Motor neuron (in vitro differentiated cells): ENCODE results near the gene GNE. TPM values are rescaled to one million over a fixed set of nuclear protein-coding genes. Genes with fewer than 3 reads are reported as not detected.
"Not testable (repeated sequence)": the region's sequence is repeated elsewhere in the genome, so short reads cannot be mapped to it uniquely, and the experiment has no call there.

Experiments used
- ATAC-seq, 8 experiments: fragments of 200-7000 bp; cut with Tn5 transposase; replicated peaks in 6 of 8; 2 replicates each; pipeline ENCODE4 v1.8.0; 2021; ENCODE audit warnings: mild to moderate bottlenecking in 8 of 8, moderate library complexity in 8 of 8
- H3K27ac ChIP-seq, 2 donors: fragments of 250-450 bp; sonication (Bioruptor Pico); 2 replicates each; pipeline ENCODE4 v1.9.0; 2021; ENCODE audit warnings: antibody characterized with exemption in 2 of 2, mild to moderate bottlenecking in 2 of 2, moderate library complexity in 1 of 2
- H3K4me1 ChIP-seq, 2 donors: fragments of 250-450 bp; sonication (Bioruptor Pico); replicated peaks in 1 of 2; 2 replicates each; pipeline ENCODE4 v1.6.1; 2021; ENCODE audit warnings: antibody characterized with exemption in 2 of 2, mild to moderate bottlenecking in 2 of 2, moderate library complexity in 1 of 2
- H3K4me3 ChIP-seq, 5 donors: fragments of 250-450 bp; sonication (Bioruptor Pico); 2 replicates each; pipeline ENCODE4 v1.9.0; 2021; ENCODE audit warnings: antibody characterized with exemption in 5 of 5, mild to moderate bottlenecking in 5 of 5, moderate library complexity in 4 of 5
- WGBS, 10 experiments: fragments of 450-650 bp; shearing (Covaris generic); methylation state at CpG; one replicate each; pipeline ENCODE4 v1.0.0; 2022; 5-methylcytosine and 5-hydroxymethylcytosine counted together
- in situ Hi-C, 9 experiments: fragments of 400-800 bp; cut with MboI; loops; one replicate each; pipeline ENCODE4 v1.15.0; 2021; ENCODE audit warnings: low sequenced_read_pairs in 9 of 9, low pct_unique_long_range_greater_than_20kb in 2 of 9; ENCODE audit not compliant: unreplicated experiment in 9 of 9
- total RNA-seq, 8 experiments: library from RNA; unstranded; fragments of 300-600 nt; gene quantifications; 2 replicates each; pipeline versions ENCODE4 v1.2.3 to v1.2.4, GENCODE V29; 2022

GNE gene
- total RNA-seq = 10 to 100 TPM; 17.0 to 22.7 (median 19.7) TPM

GRCh38 chr9:36258208-36258995 lies at the start of gene GNE:
Gene GNE (minus strand): TSS chr9:36258448. CDS start chr9:36249355, 9,093 bp downstream.
- peak within 1 kb of the TSS; percentile 91 to 96 for H3K27ac ChIP-seq
- WGBS, 10 experiments = 0% methylated on average over 1 to 7 of the region's 73 CpGs; no CpG with 5 or more reads in 7 of the 10 experiments

GRCh38 chr9:36306471-36307306 lies 48.4 kb upstream of the GNE start:
- in situ Hi-C loops = no loop called here
- H3K4me3 ChIP-seq = no peak overlapping the region
- H3K4me1 ChIP-seq = no peaks in the 10 kb centered on the region
- ATAC-seq = no peak
- H3K27ac ChIP-seq = no peak overlapping the region
- 55 to 100% (median 96%) methylated on average over 1 to 6 of the region's 8 CpGs for WGBS, 10 experiments

More at GRCh38 chr9:36258208-36258995, at the start of gene GNE:
- in situ Hi-C loops = loop anchor here in 1 of 9 experiments (25.0 kb wide), 1 partner anchor 96 kb away; the partner anchor contains the start of gene CCIN
- peaks cover 0 to 4% of the 10 kb centered on the region in 2 donors for H3K4me1 ChIP-seq
- ATAC-seq = peak; percentile 82 to 95 (median 90)
- peak within 1 kb of the TSS; percentile 68 to 97 (median 80) for H3K4me3 ChIP-seq

- in situ Hi-C loops, H3K4me1 ChIP-seq, ATAC-seq, H3K4me3 ChIP-seq, H3K27ac ChIP-seq: not testable (repeated sequence)
- WGBS, 10 experiments = 33 to 86% (median 69%) methylated on average over 1 to 2 of the region's 2 CpGs; no CpG with 5 or more reads in 1 of the 10 experiments
Observed at GRCh38 chr9:36304366-36304765, 46.1 kb upstream of the GNE start.

GRCh38 chr9:36301227-36301626 lies 43.0 kb upstream of the GNE start:
- in situ Hi-C loops = no loop called here
- 60 to 100% (median 88%) methylated on average over 1 to 5 of the region's 5 CpGs; no CpG with 5 or more reads in 2 of the 10 experiments for WGBS, 10 experiments
- H3K27ac ChIP-seq = no peak overlapping the region
- H3K4me3 ChIP-seq = no peak overlapping the region
- ATAC-seq = no peak
- no peaks in the 10 kb centered on the region for H3K4me1 ChIP-seq

- peak in 1 of 8 experiments; percentile 79 for ATAC-seq
- Histone ChIP-seq H3K27ac (no peak overlapping the region), H3K4me3 (no peak overlapping the region), H3K4me1 (no peaks in the 10 kb centered on the region)
- WGBS, 10 experiments = 27 to 100% (median 70%) methylated on average over 1 to 3 of the region's 3 CpGs; no CpG with 5 or more reads in 2 of the 10 experiments
- in situ Hi-C loops = loop anchor here in 1 of 9 experiments (25.0 kb wide), 1 partner anchor 111 kb away; the partner anchor contains the start of gene CLTA
Observed at GRCh38 chr9:36298566-36298965, 40.3 kb upstream of the GNE start.

GRCh38 chr9:36297798-36298197 lies 39.5 kb upstream of the GNE start:
- 60 to 91% (median 83%) methylated on average over 1 to 2 of the region's 2 CpGs; no CpG with 5 or more reads in 2 of the 10 experiments for WGBS, 10 experiments
- no peaks in the 10 kb centered on the region for H3K4me1 ChIP-seq
- H3K27ac ChIP-seq = no peak overlapping the region
- in situ Hi-C loops = loop anchor here in 1 of 9 experiments (25.0 kb wide), 1 partner anchor 110 kb away; the partner anchor contains the start of gene CLTA
- no peak for ATAC-seq
- no peak overlapping the region for H3K4me3 ChIP-seq

- not testable (repeated sequence) for H3K4me3 ChIP-seq, ATAC-seq, H3K27ac ChIP-seq, H3K4me1 ChIP-seq
- in situ Hi-C loops = loop anchor here in 1 of 9 experiments (25.0 kb wide), 1 partner anchor 108 kb away; the partner anchor contains the start of gene CLTA
- 64 to 100% (median 86%) methylated on average over 1 to 3 of the region's 3 CpGs; no CpG with 5 or more reads in 7 of the 10 experiments for WGBS, 10 experiments
Observed at GRCh38 chr9:36294996-36295395, 36.7 kb upstream of the GNE start.

GRCh38 chr9:36293918-36294317 lies 35.7 kb upstream of the GNE start:
- in situ Hi-C loops = loop anchor here in 1 of 9 experiments (25.0 kb wide), 1 partner anchor 107 kb away; the partner anchor contains the start of gene CLTA
- peak in 1 of 8 experiments; percentile 30 for ATAC-seq
- 66 to 100% (median 90%) methylated on average over 1 to 4 of the region's 5 CpGs; no CpG with 5 or more reads in 1 of the 10 experiments for WGBS, 10 experiments
- H3K27ac ChIP-seq = no peak overlapping the region
- H3K4me1 ChIP-seq = peaks cover 0 to 4% of the 10 kb centered on the region in 2 donors
- H3K4me3 ChIP-seq = no peak overlapping the region

- H3K4me1 ChIP-seq = peaks cover 0 to 4% of the 10 kb centered on the region in 2 donors
- 80 to 100% (median 95%) methylated on average over 1 to 7 of the region's 7 CpGs; no CpG with 5 or more reads in 2 of the 10 experiments for WGBS, 10 experiments
- H3K4me3 ChIP-seq = no peak overlapping the region
- no peak overlapping the region for H3K27ac ChIP-seq
- no peak for ATAC-seq
- in situ Hi-C loops = loop anchor here in 1 of 9 experiments (25.0 kb wide), 1 partner anchor 106 kb away; the partner anchor contains the start of gene CLTA
Observed at GRCh38 chr9:36293171-36293570, 34.9 kb upstream of the GNE start.

- 44 to 100% (median 73%) methylated on average over 1 to 9 of the region's 12 CpGs; no CpG with 5 or more reads in 4 of the 10 experiments for WGBS, 10 experiments
- Histone ChIP-seq H3K4me3 (no peak overlapping the region), H3K27ac (no peak overlapping the region), H3K4me1 (peaks cover 0 to 4% of the 10 kb centered on the region in 2 donors)
- ATAC-seq = no peak
- in situ Hi-C loops = loop anchor here in 1 of 9 experiments (25.0 kb wide), 1 partner anchor 105 kb away; the partner anchor contains the start of gene CLTA
Observed at GRCh38 chr9:36292641-36293040, 34.4 kb upstream of the GNE start.

- in situ Hi-C loops = loop anchor here in 1 of 9 experiments (25.0 kb wide), 1 partner anchor 104 kb away; the partner anchor contains the start of gene CLTA
- peaks cover 0 to 4% of the 10 kb centered on the region in 2 donors for H3K4me1 ChIP-seq
- WGBS, 10 experiments = 71 to 94% (median 87%) methylated on average over 1 to 3 of the region's 3 CpGs; no CpG with 5 or more reads in 1 of the 10 experiments
- ATAC-seq = no peak
- no peak overlapping the region for H3K4me3 ChIP-seq
- H3K27ac ChIP-seq = no peak overlapping the region
Observed at GRCh38 chr9:36290996-36291395, 32.7 kb upstream of the GNE start.

GRCh38 chr9:36289836-36290435 lies 31.7 kb upstream of the GNE start:
- ATAC-seq = no peak
- 77 to 100% (median 92%) methylated on average over 1 to 3 of the region's 3 CpGs; no CpG with 5 or more reads in 3 of the 10 experiments for WGBS, 10 experiments
- no peak overlapping the region for H3K4me3 ChIP-seq
- in situ Hi-C loops = loop anchor here in 1 of 9 experiments (25.0 kb wide), 1 partner anchor 103 kb away; the partner anchor contains the start of gene CLTA
- H3K4me1 ChIP-seq = peaks cover 0 to 4% of the 10 kb centered on the region in 2 donors
- H3K27ac ChIP-seq = no peak overlapping the region
